B cell (primary cell): ENCODE data around the gene HTR3A.

Experiments used
- EZH2 ChIP-seq: IDR thresholded peaks from 2 replicates; pipeline ENCODE4 v1.6.1; 2012; ENCODE audit warnings: borderline replicate concordance, low read depth, mild to moderate bottlenecking, moderate library complexity, low read length; ENCODE audit not compliant: insufficient read depth, poor library complexity, severe bottlenecking
- TF ChIP-seq, protein P1 (sequence below): fragments of 200-600 bp; IDR thresholded peaks from one replicate; pipeline ENCODE4 v1.8.0; 2022; ENCODE audit warnings: antibody characterized with exemption, mild to moderate bottlenecking

- TF ChIP-seq, protein P1, sequence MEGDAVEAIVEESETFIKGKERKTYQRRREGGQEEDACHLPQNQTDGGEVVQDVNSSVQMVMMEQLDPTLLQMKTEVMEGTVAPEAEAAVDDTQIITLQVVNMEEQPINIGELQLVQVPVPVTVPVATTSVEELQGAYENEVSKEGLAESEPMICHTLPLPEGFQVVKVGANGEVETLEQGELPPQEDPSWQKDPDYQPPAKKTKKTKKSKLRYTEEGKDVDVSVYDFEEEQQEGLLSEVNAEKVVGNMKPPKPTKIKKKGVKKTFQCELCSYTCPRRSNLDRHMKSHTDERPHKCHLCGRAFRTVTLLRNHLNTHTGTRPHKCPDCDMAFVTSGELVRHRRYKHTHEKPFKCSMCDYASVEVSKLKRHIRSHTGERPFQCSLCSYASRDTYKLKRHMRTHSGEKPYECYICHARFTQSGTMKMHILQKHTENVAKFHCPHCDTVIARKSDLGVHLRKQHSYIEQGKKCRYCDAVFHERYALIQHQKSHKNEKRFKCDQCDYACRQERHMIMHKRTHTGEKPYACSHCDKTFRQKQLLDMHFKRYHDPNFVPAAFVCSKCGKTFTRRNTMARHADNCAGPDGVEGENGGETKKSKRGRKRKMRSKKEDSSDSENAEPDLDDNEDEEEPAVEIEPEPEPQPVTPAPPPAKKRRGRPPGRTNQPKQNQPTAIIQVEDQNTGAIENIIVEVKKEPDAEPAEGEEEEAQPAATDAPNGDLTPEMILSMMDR = no peak
- TF ChIP-seq EZH2 = no peak
These were observed 36.5 kb downstream of the HTR3A start for GRCh38 chr11:114011443-114011842.
